Fibroblast of skin of scalp (primary cell): ENCODE measurements around the gene CCDC91.
"Not testable (repeated sequence)": the region's sequence is repeated elsewhere in the genome, so short reads cannot be mapped to it uniquely, and the experiment has no call there.

ENCODE experiments used
- DNase-seq: peaks from one replicate; pipeline ENCODE4 v3.0.0-alpha.2; 2013

CCDC91 gene

GRCh38 chr12:28374556-28374955, 184.3 kb downstream of the CCDC91 start:
- peak; percentile 40 for DNase-seq

GRCh38 chr12:28378736-28379135, 188.5 kb downstream of the CCDC91 start:
- peak; percentile 59 for DNase-seq

GRCh38 chr12:28379779-28380178, 189.5 kb downstream of the CCDC91 start:
- DNase-seq: not testable (repeated sequence)

GRCh38 chr12:28383368-28383767, 193.1 kb downstream of the CCDC91 start:
- DNase-seq: no peak

- no peak for DNase-seq
Observed at GRCh38 chr12:28388879-28389278, 198.6 kb downstream of the CCDC91 start.

- DNase-seq: peak; percentile 48
Observed at GRCh38 chr12:28390206-28390605, 199.9 kb downstream of the CCDC91 start.

GRCh38 chr12:28390761-28391385, 200.6 kb downstream of the CCDC91 start:
- peak; percentile 89 for DNase-seq

GRCh38 chr12:28409892-28410291, 219.6 kb downstream of the CCDC91 start:
- DNase-seq: no peak

GRCh38 chr12:28413460-28414109, 223.3 kb downstream of the CCDC91 start:
- DNase-seq: no peak

GRCh38 chr12:28415755-28416154, 225.5 kb downstream of the CCDC91 start:
- peak; percentile 89 for DNase-seq

- no peak for DNase-seq
Observed at GRCh38 chr12:28421374-28421773, 231.1 kb downstream of the CCDC91 start.

- peak; percentile 64 for DNase-seq
Observed at GRCh38 chr12:28424965-28425364, 234.7 kb downstream of the CCDC91 start.

GRCh38 chr12:28425526-28425925, 235.3 kb downstream of the CCDC91 start:
- no peak for DNase-seq

- no peak for DNase-seq
Observed at GRCh38 chr12:28427046-28427445, 236.8 kb downstream of the CCDC91 start.

GRCh38 chr12:28440081-28440608, 249.9 kb downstream of the CCDC91 start:
- no peak for DNase-seq

- DNase-seq: no peak
Observed at GRCh38 chr12:28442101-28442500, 251.8 kb downstream of the CCDC91 start.

- DNase-seq: no peak
Observed at GRCh38 chr12:28443337-28443736, 253.1 kb downstream of the CCDC91 start.

GRCh38 chr12:28446031-28446430, 255.8 kb downstream of the CCDC91 start:
- peak; percentile 23 for DNase-seq

GRCh38 chr12:28453686-28454085, 263.4 kb downstream of the CCDC91 start:
- no peak for DNase-seq

- no peak for DNase-seq
Observed at GRCh38 chr12:28456934-28457710, 266.9 kb downstream of the CCDC91 start.

- no peak for DNase-seq
Observed at GRCh38 chr12:28457785-28458184, 267.5 kb downstream of the CCDC91 start.

- DNase-seq: no peak
Observed at GRCh38 chr12:28459481-28459880, 269.2 kb downstream of the CCDC91 start.

GRCh38 chr12:28460420-28461130, 270.3 kb downstream of the CCDC91 start:
- DNase-seq: no peak
